A673 (cell line): ENCODE data around the gene VANGL2. TPM values are rescaled to one million over a fixed set of nuclear protein-coding genes. Genes with fewer than 3 reads are reported as not detected.
A peak's percentile ranks its signal among the peaks of the same experiment; 100 is the strongest.

Experiments used
- BruUV-seq: library from RNA; stranded (reverse); fragments of 400-500 nt; replicated peaks from 2 replicates; lab custom pipeline; 2021; lab: Mats Ljungman, UMichigan
- CTCF ChIA-PET: fragments of 300-600 bp; sonication (Branson Sonifier 250); formaldehyde crosslinking; loops from one replicate; lab custom pipeline; 2022; ENCODE audit warnings: antibody characterized with exemption; lab: Charles Lee
- POLR2A ChIA-PET: fragments of 300-600 bp; sonication (Branson Sonifier 250); formaldehyde crosslinking; loops from one replicate; lab custom pipeline; 2022; ENCODE audit warnings: antibody characterized with exemption; ENCODE audit not compliant: low non-redundant PET; lab: Charles Lee
- DNase-seq: peaks from one replicate; pipeline ENCODE4 v3.0.0-alpha.2; 2015; ENCODE audit warnings: low spot score
- H3K27ac ChIP-seq: fragments of 200-600 bp; sonication (generic); 2 replicates; pipeline ENCODE4 v1.5.1; 2016; ENCODE audit warnings: mixed run types, low read depth, mild to moderate bottlenecking, mixed read lengths, antibody characterized with exemption, low read length; ENCODE audit not compliant: poor library complexity, severe bottlenecking
- H3K27me3 ChIP-seq: fragments of 200-600 bp; sonication (generic); replicated peaks from 2 replicates; pipeline ENCODE4 v1.6.1; 2017; ENCODE audit warnings: mixed run types, low read depth, mild to moderate bottlenecking, mixed read lengths, antibody characterized with exemption, low read length; ENCODE audit not compliant: insufficient read depth, poor library complexity
- H3K36me3 ChIP-seq: fragments of 200-600 bp; sonication (generic); 2 replicates; pipeline ENCODE4 v1.6.1; 2016; ENCODE audit warnings: mixed run types, mild to moderate bottlenecking, mixed read lengths, antibody characterized with exemption, low read length; ENCODE audit not compliant: insufficient read depth, poor library complexity, severe bottlenecking
- H3K4me1 ChIP-seq: fragments of 200-600 bp; sonication (generic); 2 replicates; pipeline ENCODE4 v1.6.1; 2017; ENCODE audit warnings: mixed run types, mild to moderate bottlenecking, mixed read lengths, antibody characterized with exemption, low read length; ENCODE audit not compliant: insufficient read depth, poor library complexity, severe bottlenecking
- H3K4me3 ChIP-seq: fragments of 200-600 bp; sonication (generic); 2 replicates; pipeline ENCODE4 v1.5.1; 2016; ENCODE audit warnings: low read depth, mixed run types, mild to moderate bottlenecking, mixed read lengths, low read length; ENCODE audit not compliant: poor library complexity, severe bottlenecking
- H3K9me3 ChIP-seq: fragments of 200-600 bp; sonication (generic); 2 replicates; pipeline ENCODE4 v1.6.1; 2016; ENCODE audit warnings: mixed run types, low read depth, mild to moderate bottlenecking, mixed read lengths, antibody characterized with exemption, low read length; ENCODE audit not compliant: poor library complexity, severe bottlenecking
- CTCF ChIP-seq: fragments of 300-800, 200-600 bp; sonication (generic); conservative IDR thresholded peaks from 2 replicates; pipeline ENCODE4 v1.5.1; 2017; ENCODE audit warnings: low read depth, mild to moderate bottlenecking, antibody characterized with exemption, low read length, moderate library complexity, mixed read lengths
- EZH2 ChIP-seq: fragments of 200-600 bp; sonication (generic); IDR thresholded peaks from 2 replicates; pipeline ENCODE4 v1.6.1; 2017; ENCODE audit warnings: borderline replicate concordance, low read depth, mild to moderate bottlenecking, mixed read lengths, antibody characterized with exemption, low read length; ENCODE audit not compliant: poor library complexity, severe bottlenecking
- intact Hi-C: fragments of 100-400 bp; cut with micrococcal nuclease; formaldehyde crosslinking; loops from one replicate; pipeline ENCODE4 v1.10.0; 2022; ENCODE audit not compliant: unreplicated experiment
- total RNA-seq: library from RNA; stranded (reverse); gene quantifications from 2 replicates; pipeline ENCODE4 v1.2.3, GENCODE V29; 2021

The VANGL2 gene
- total RNA-seq, 1 experiment from 2014 or later: 20.9 TPM

GRCh38 chr1:160363010-160363409 is 37.4 kb upstream of the VANGL2 start:
- Histone ChIP-seq H3K36me3 (peaks cover under 1% of the 10 kb centered on the region), H3K4me3 (no peak overlapping the region), H3K9me3 (no peaks in the 10 kb centered on the region), H3K27ac (peak overlapping the region; percentile 27), H3K27me3 (no peaks in the 10 kb centered on the region), H3K4me1 (peaks cover 16% of the 10 kb centered on the region)
- no peak for DNase-seq
- intact Hi-C loops: no loop called here
- ChIA-PET POLR2A (no interaction called here), CTCF (no interaction called here)
- no peak for TF ChIP-seq EZH2
- TF ChIP-seq CTCF: no peak
- BruUV-seq: no TSS peak

- BruUV-seq: no TSS peak
- Histone ChIP-seq H3K27me3 (no peaks in the 10 kb centered on the region), H3K27ac (no peak overlapping the region), H3K36me3 (no peaks in the 10 kb centered on the region), H3K9me3 (no peaks in the 10 kb centered on the region), H3K4me3 (no peak overlapping the region), H3K4me1 (peaks cover 16% of the 10 kb centered on the region)
- DNase-seq: no peak
- intact Hi-C loops: no loop called here
- no peak for TF ChIP-seq EZH2
- TF ChIP-seq CTCF: no peak
- ChIA-PET POLR2A (no interaction called here), CTCF (no interaction called here)
These were observed 36.2 kb upstream of the VANGL2 start for GRCh38 chr1:160363951-160364735.

GRCh38 chr1:160365325-160365724 is 35.0 kb upstream of the VANGL2 start:
- ChIA-PET CTCF (interaction anchor here (1.0 kb wide), 1 partner anchor 74 kb away, joined by 4 read pairs; no protein-coding TSS in a partner anchor), POLR2A (no interaction called here)
- intact Hi-C loops: no loop called here
- TF ChIP-seq CTCF: no peak
- TF ChIP-seq EZH2: no peak
- Histone ChIP-seq H3K27me3 (no peaks in the 10 kb centered on the region), H3K4me3 (no peak overlapping the region), H3K27ac (no peak overlapping the region), H3K36me3 (no peaks in the 10 kb centered on the region), H3K9me3 (no peaks in the 10 kb centered on the region), H3K4me1 (peaks cover 16% of the 10 kb centered on the region)
- BruUV-seq: no TSS peak
- DNase-seq: no peak
